CD4-positive, alpha-beta T cell (primary cell): ENCODE measurements around the gene ARHGAP21. TPM values are rescaled to one million over a fixed set of nuclear protein-coding genes. Genes with fewer than 3 reads are reported as not detected.

Experiments used
- ATAC-seq: fragments of 200-7000 bp; cut with Tn5 transposase; one replicate; pipeline ENCODE4 v1.10.0; 2022; ENCODE audit warnings: mild to moderate bottlenecking; ENCODE audit not compliant: poor library complexity
- CTCF ChIA-PET: fragments of 350-600 bp; sonication (Branson Sonifier 250); formaldehyde crosslinking; loops from one replicate; lab custom pipeline; 2021; ENCODE audit warnings: antibody characterized with exemption, inconsistent platforms; lab: Charles Lee
- POLR2A ChIA-PET: fragments of 350-600 bp; sonication (Branson Sonifier 250); formaldehyde crosslinking; loops from one replicate; lab custom pipeline; 2021; ENCODE audit warnings: antibody characterized with exemption, inconsistent platforms; lab: Charles Lee
- DNase-seq, 14 experiments: peaks; one replicate each; pipeline ENCODE4 v3.0.0-alpha.2; 2013 to 2020; ENCODE audit warnings: mixed read lengths in 2 of 14
- H3K27ac ChIP-seq, 2 donors: one replicate each; pipeline versions ENCODE4 v1.5.1 to v1.7.0; 2013; ENCODE audit warnings: low read length in 2 of 2, low read depth in 1 of 2, mild to moderate bottlenecking in 1 of 2
- H3K27me3 ChIP-seq, 2 experiments: 1 replicate in 1 of 2; 2 replicates in 1 of 2; pipeline versions ENCODE4 v1.6.1 to v1.7.0; 2013; ENCODE audit warnings: low read length in 2 of 2, control low read depth in 1 of 2, mild to moderate bottlenecking in 1 of 2, moderate library complexity in 1 of 2; ENCODE audit not compliant: insufficient read depth in 2 of 2, control insufficient read depth in 1 of 2
- H3K36me3 ChIP-seq: one replicate; pipeline ENCODE4 v1.6.1; 2013; ENCODE audit warnings: low read length, control low read depth; ENCODE audit not compliant: insufficient read depth
- H3K4me1 ChIP-seq: one replicate; pipeline ENCODE4 v1.6.1; 2013; ENCODE audit warnings: low read length, control low read depth; ENCODE audit not compliant: insufficient read depth
- H3K4me3 ChIP-seq: one replicate; pipeline ENCODE4 v1.5.1; 2013; ENCODE audit warnings: mild to moderate bottlenecking, low read length, moderate library complexity
- H3K9me3 ChIP-seq, 2 experiments: 1 replicate in 1 of 2; 2 replicates in 1 of 2; pipeline versions ENCODE4 v1.6.1 to v1.7.0; 2013; ENCODE audit warnings: low read length in 2 of 2, mild to moderate bottlenecking in 2 of 2, control low read depth in 1 of 2, moderate library complexity in 1 of 2; ENCODE audit not compliant: control insufficient read depth in 1 of 2, insufficient read depth in 1 of 2
- H3K27ac Mint-ChIP-seq: one replicate; pipeline ENCODE4 v1.8.0; 2020; ENCODE audit warnings: mixed read lengths
- H3K27me3 Mint-ChIP-seq: one replicate; pipeline ENCODE4 v1.8.0; 2021; ENCODE audit warnings: mixed read lengths
- H3K36me3 Mint-ChIP-seq: one replicate; pipeline ENCODE4 v1.8.0; 2021; ENCODE audit warnings: low read depth, mixed read lengths
- H3K4me1 Mint-ChIP-seq: one replicate; pipeline ENCODE4 v1.8.0; 2021; ENCODE audit warnings: low read depth, mixed read lengths
- H3K4me3 Mint-ChIP-seq: one replicate; pipeline ENCODE4 v1.8.0; 2020; ENCODE audit warnings: mild to moderate bottlenecking, mixed read lengths
- H3K9me3 Mint-ChIP-seq: one replicate; pipeline ENCODE4 v1.8.0; 2020; ENCODE audit warnings: mixed read lengths
- CTCF ChIP-seq: fragments of 200-600 bp; IDR thresholded peaks from one replicate; pipeline ENCODE4 v1.8.0; 2022; ENCODE audit warnings: antibody characterized with exemption, mild to moderate bottlenecking
- intact Hi-C, 2 experiments: fragments of 100-400 bp; cut with DNase I in 1 of 2; cut with micrococcal nuclease in 1 of 2; formaldehyde crosslinking; loops; one replicate each; pipeline versions ENCODE4 v1.15.1 to v1.9.0; 2023 to 2025; cut with DNase I, micrococcal nuclease
- total RNA-seq, 174 experiments: library from RNA in 2 of 174; stranded (reverse) in 2 of 174; gene quantifications; one replicate each; pipeline ENCODE4 v1.2.3 and lab custom pipeline; 2021 to 2026

The ARHGAP21 gene
- total RNA-seq, 2 experiments from 2014 or later: 38.4 to 43.4 TPM

- H3K4me3 Mint-ChIP-seq: no peak overlapping the region
- H3K27ac Mint-ChIP-seq: no peak overlapping the region
- ATAC-seq (no peak), DNase-seq (no peak)
- Histone ChIP-seq H3K9me3 (no peaks in the 10 kb centered on the region), H3K36me3 (no peaks in the 10 kb centered on the region), H3K27ac (no peak overlapping the region), H3K4me1 (no peaks in the 10 kb centered on the region), H3K4me3 (no peak overlapping the region), H3K27me3 (peaks cover 5 to 6% of the 10 kb centered on the region in 2 experiments)
- ChIA-PET POLR2A (no interaction called here), CTCF (no interaction called here)
- no peaks in the 10 kb centered on the region for H3K36me3 Mint-ChIP-seq
- H3K9me3 Mint-ChIP-seq: no peaks in the 10 kb centered on the region
- no peaks in the 10 kb centered on the region for H3K4me1 Mint-ChIP-seq
- peaks cover 22% of the 10 kb centered on the region for H3K27me3 Mint-ChIP-seq
- intact Hi-C loops: no loop called here
- no peak for TF ChIP-seq CTCF
These were observed 149.5 kb downstream of the ARHGAP21 start for GRCh38 chr10:24574161-24574560.

- ATAC-seq: no peak
- Histone ChIP-seq H3K36me3 (no peaks in the 10 kb centered on the region), H3K27ac (no peak overlapping the region), H3K9me3 (no peaks in the 10 kb centered on the region), H3K4me3 (no peak overlapping the region), H3K27me3 (peaks cover 5 to 6% of the 10 kb centered on the region in 2 experiments), H3K4me1 (no peaks in the 10 kb centered on the region)
- CTCF ChIA-PET: no interaction called here
- intact Hi-C loops: no loop called here
- no peak overlapping the region for H3K27ac Mint-ChIP-seq
- no peaks in the 10 kb centered on the region for H3K4me1 Mint-ChIP-seq
- no peaks in the 10 kb centered on the region for H3K36me3 Mint-ChIP-seq
- no peak for DNase-seq
- no peaks in the 10 kb centered on the region for H3K9me3 Mint-ChIP-seq
- TF ChIP-seq CTCF: no peak
- H3K4me3 Mint-ChIP-seq: no peak overlapping the region
- peaks cover 22% of the 10 kb centered on the region for H3K27me3 Mint-ChIP-seq
- POLR2A ChIA-PET: no interaction called here
These were observed 151.7 kb downstream of the ARHGAP21 start for GRCh38 chr10:24571870-24572450.

- intact Hi-C loops: no loop called here
- Histone ChIP-seq H3K27ac (no peak overlapping the region), H3K4me1 (no peaks in the 10 kb centered on the region), H3K4me3 (no peak overlapping the region), H3K27me3 (peaks cover 5 to 6% of the 10 kb centered on the region in 2 experiments), H3K9me3 (no peaks in the 10 kb centered on the region), H3K36me3 (no peaks in the 10 kb centered on the region)
- Mint-ChIP-seq H3K27me3 (peaks cover 22% of the 10 kb centered on the region), H3K4me3 (no peak overlapping the region), H3K36me3 (no peaks in the 10 kb centered on the region), H3K27ac (no peak overlapping the region), H3K9me3 (no peaks in the 10 kb centered on the region), H3K4me1 (no peaks in the 10 kb centered on the region)
- TF ChIP-seq CTCF: no peak
- ATAC-seq (no peak), DNase-seq (no peak)
- ChIA-PET POLR2A (no interaction called here), CTCF (no interaction called here)
These were observed 152.8 kb downstream of the ARHGAP21 start for GRCh38 chr10:24570658-24571426.
